GM18519 (cell line): Measurements from ENCODE around the gene PHLDA1.

Experiments
- ATAC-seq: cut with Tn5 transposase; IDR thresholded peaks from one replicate; pipeline ENCODE4 v1.9.1; 2021; ENCODE audit warnings: mild to moderate bottlenecking, moderate library complexity; ENCODE audit not compliant: unreplicated experiment, low FRiP score

The PHLDA1 gene

DNA sequence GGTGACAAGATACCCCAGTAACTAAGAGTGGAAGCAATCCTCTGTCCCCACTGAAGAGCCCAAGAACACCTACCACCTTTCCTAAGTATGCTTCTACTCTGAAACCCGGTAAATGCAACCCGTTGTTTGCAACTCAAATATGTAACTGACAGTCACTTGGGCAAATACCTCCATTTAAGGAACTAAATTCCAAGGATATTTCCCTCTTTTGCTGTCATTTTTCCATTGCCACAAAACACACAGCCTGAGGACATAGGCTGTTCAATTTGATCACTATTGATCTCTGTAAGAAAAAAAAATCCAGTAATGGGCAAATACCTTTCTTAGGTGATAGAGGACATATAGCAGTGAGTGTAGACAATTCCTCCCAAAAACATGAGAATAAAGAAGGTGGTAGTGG, 6.6 kb upstream of the PHLDA1 start:
- ATAC-seq, result no peak

DNA sequence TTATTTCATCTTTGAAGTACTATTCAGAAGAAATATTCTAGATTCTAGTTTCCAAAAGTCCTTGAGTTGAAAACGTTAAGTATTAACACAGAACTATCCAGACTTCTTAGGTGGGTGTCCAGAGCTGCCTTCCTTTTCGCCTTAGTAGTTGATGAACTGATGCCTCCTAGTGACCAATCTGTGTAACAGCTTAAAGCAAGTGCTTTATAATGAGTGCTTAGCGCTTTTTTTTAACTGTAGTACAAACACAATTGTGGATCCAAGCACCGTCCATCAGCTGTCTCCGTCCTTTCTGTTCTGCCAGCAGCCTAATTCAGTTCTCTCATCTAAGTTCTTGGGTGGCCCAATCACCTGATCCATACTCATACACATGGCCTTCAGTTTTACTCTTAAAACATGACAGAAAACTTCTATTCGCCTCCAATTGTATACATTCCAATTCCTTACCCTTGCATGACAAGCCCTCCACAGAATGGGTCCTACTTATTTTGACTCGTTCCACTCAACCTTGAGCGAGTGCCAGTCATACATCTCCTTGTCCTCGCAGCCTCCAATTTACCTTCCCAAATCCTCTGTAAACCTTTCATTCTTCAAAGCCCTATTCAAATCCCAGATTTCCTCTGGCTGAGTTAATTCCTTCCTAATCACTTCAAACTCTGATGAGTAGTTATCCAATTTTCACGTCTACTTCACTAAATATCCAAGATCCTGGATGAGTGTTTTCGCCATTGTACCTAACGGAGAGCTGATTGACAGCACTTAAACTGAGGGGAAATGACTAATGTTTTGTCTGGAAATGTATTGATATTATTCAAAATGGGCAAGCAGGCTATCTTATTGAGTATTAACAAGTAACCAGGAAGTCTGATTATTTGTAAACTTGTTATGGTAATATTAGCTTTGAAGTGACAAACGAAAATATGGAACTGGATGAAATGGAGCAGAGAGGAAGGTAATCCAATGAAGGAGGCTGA, 5.8 kb upstream of the PHLDA1 start:
- peak; percentile 64 for ATAC-seq

DNA sequence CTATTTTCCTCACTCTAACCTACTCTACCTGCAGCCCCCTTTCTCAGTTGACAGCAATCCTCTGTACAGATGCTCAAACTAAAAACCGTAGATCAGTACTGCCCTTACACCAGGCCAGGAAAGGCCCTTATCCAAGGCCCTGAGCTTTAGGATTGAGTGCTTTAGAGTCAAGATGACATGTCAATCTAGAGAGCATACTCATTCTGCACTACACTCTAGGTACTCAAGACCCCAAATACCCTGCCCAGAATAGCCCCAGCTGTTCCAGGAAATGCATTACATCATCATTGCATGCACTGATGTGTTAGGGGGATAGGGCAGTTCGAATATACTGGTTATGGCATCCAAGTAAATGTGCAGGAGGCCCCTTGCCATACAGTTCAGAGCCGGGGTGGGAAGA, 3.5 kb upstream of the PHLDA1 start:
- no peak for ATAC-seq

DNA sequence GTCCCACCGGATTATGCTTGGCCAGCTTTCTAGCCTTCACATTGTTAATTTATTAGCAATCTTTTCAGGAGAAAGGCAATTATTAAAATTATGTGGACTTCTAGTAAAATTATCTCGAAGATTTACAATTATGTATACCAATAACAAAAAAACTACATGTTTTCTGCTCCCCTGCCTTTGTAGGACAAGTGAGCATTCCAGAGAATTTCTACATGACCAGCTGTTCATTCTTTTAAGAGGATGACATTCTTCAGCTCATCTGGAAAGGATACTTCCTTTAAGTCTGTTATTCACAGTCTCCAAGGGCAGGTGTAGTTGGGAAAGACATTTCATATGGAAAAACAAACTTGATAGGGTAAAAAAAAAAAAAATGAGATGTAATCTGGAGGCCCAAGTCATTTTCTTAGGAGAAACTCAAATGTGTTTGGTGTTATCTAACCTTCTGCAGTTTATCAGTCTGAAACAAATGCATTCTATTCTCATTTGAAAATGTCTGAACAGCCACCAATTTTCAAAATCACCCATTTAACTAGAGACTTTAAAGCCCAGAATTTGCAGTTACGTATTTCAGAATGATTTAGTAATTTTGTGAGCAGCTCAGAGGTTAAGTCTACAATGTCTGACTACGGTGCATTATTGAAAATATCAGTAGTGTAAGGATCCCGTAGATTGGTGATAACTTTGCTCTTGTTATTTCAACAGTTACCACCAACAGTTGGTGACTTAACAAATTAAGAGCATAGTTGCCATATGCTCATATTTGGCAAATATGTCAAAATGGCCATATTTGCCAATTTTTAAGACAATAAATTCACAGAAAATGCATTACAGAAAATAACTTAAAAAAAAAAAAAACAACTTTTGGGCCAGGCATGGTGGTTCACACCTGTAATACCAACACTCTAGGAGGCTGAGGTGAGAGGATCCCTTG, 1.8 kb upstream of the PHLDA1 start:
- no peak for ATAC-seq

DNA sequence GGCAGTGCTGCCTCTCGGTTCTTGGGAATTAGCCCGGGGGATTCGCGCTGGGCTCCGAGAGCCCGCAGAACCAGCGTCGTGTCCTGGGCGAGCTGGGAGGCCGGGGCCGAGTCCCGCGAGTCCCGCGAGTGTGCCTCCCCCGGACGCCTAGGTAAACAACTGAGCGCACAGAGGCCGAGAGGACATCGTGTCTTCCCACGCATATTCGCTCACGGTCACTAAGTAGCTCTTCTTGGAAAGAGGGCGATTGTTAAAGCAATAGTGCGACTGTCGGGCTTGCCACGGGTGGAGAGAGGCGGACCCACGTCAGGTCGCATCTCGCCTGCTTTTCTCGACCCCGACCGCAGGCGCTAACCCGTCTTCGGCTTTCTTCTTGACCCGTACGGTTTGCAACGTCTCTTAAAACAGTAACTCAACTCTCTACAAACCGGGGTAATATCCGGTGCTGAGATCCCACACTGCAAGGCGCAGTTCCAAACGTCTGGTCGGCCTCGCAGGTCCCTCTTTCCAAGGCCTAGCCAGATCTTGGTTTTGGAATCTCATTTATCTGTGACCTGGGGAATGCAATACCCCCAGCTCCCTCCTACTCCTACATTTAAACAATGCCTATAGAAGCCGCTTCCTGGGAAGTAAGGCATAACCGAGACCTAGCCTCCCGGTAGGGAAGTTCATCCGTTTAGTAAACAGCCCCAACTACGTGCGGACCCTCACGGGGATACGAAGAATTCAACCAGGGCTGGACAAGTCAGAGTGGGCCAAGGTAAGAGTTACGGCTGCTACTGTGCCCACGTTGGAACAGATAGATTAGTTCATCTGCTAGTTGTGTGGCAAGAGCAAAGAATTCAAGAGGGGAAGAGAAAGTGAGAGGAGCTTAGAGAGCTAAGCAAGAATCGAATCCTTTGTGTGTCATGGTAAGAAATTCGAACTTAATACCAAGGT, 736 bp upstream of the PHLDA1 start:
- ATAC-seq, result peak; percentile 19

DNA sequence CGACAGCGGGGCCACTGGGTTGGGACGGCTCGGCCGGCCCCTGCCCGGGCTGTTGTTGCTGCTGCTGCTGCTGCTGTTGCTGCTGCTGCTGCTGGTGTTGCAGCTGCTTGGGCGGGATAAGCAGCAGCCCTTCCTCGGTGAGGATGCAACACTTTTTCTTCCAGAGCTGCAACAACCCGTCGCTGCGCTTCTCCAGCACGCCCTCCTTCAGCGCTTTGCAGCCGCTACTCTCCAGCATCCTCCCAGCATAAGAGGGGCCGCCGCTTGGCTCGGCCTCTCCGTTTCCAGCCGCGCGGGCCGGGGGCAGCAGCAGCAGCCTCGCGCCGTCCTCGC, 529 bp downstream of the PHLDA1 start:
- ATAC-seq, result peak; percentile 21

DNA sequence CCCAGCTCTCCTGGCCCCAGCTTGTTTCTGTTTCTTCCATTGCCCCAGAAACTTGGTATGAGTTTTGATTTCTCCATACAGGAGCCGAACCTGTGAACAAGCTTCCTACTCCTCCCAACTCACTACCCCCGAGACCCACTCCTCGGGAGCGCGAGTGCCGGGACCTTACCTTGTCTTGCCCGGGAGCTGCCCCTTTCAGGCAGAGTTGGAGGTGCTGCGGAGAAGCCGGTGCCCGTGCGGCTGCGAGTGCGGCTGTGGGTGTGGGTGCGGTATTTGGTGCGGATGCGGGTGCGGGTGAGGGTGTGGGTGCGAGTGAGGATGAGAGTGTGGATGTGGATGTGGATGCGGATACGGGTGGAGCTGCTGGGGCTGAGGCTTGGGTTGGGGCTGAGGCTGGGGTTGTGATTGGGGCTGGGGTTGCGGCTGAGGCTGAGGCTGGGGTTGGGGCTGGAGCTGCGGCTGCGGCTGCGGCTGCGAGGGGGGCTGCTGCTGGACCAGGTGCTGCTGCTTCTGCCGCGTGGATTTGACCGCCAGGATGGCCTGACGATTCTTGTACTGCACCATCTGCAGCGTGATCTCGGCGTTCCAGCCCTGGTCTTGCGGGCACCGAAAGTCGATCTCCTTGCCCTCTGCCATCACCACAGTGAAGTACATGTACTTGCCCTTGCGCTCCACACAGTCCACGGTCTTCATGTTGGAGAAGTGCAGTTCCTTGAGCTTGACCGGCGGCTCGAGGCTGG, 1.1 kb downstream of the PHLDA1 start:
- no peak for ATAC-seq

DNA sequence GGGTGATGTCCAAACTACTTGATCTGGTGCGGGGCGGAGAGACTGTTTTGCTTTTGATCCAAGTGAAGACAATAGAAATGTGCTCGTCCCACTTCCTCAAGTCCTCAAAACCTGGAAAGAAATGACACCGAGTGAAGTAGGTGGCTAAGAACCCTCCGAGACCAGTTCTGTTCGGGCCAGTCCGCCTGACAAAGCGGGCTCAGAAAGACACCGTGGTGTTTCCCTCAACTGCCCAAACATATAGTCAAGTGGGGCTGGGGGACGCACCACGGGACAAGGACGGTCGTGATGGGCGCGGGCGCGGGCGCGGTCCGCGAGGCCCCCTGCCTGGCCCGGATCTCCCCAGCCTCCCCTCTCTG, 1.6 kb downstream of the PHLDA1 start:
- no peak for ATAC-seq

DNA sequence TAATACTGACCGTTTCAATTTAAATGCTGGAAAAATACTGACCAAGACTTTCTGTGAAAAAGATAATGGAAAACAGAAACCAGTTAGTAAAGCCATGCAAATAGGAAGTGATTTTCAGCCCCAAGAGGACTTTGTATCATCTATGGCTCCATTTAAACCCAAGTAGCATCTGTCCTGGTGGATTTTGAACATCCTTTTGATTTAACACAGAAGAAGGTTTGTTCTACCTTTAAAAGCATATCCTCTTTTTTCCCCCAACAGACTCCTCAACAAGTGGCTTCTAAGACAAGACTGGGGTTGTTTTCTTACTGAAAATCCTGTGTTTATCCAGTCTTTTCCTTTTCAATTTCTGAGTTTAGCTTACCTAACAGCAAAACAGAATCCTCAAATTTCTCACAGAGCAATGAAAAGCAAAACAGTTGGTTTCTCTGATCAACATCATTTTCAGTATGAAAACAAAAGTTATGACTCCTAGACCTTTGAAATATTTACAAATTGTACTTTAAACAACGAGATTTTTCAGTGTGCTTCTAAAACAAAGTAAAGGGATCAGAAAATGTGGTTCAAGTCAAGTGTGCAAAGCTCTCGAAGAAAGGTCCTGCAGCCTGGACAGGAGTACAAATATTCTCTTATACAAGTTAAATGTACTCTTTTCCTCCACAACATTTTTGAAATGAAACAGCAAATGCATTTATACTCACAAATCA, 2.9 kb downstream of the PHLDA1 start:
- no peak for ATAC-seq

DNA sequence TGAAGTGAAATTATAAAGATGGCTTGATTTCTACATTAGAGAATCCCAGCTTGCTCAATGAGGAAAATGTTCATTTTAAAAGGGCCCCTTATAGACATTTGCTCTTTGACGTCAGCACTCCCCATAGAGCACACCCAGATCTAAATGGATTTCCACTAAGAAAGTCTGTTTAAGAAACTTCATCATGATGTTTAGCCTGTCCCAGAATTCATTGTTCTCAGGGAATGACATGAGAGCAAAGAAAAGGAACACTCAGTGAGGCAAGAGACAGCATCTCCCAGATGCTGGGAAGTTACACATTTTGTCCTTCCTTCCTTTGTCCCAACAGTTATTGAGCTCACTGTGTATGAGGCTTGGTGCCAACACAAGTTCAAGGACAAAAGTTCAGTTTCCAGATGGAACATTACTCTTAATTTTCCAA, 4.9 kb downstream of the PHLDA1 start:
- ATAC-seq, result no peak

DNA sequence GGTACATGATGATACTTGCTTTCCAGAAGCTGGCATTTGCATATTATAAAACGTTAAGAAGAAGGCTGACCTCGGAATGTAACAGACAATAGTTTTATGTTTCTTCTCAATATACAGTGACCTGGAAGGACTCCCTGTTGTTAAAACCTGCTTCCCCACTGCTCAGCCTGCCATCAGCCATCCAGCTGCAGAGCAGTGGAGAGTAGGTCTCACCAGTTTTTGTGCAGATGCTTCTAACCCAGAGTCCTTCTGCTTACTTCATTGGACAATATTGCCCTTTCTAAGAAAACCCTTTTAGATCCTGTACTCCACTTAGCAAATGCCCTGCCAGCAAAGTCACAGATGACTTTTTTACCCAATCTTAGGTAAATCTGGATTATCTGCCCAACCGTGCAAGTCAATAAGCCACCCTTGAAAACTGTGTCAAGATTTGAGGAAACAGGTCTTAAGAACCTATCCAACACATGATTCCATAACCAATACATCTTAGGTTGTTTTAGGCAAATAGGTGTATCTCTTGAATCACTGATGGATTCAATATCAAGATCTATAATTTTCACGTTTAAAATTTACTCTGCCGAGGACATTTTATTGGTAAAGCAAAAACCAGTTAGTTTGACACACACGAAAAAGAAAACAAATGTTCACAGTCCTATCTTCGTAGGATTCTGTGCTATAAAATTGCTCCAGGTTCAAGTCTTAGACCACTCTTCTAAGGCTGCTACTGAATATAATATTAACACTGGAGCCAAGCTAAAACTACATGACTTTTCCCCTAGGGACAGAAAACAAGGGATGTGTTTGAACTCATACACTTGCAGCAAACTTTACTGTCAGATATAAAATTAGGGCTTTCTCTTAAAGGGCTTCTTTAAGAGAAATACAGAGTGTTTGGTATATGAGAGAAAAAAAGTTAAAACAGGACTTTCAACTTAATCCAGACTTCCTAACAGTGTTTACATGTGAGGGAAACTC, 5.7 kb downstream of the PHLDA1 start:
- ATAC-seq, result no peak

DNA sequence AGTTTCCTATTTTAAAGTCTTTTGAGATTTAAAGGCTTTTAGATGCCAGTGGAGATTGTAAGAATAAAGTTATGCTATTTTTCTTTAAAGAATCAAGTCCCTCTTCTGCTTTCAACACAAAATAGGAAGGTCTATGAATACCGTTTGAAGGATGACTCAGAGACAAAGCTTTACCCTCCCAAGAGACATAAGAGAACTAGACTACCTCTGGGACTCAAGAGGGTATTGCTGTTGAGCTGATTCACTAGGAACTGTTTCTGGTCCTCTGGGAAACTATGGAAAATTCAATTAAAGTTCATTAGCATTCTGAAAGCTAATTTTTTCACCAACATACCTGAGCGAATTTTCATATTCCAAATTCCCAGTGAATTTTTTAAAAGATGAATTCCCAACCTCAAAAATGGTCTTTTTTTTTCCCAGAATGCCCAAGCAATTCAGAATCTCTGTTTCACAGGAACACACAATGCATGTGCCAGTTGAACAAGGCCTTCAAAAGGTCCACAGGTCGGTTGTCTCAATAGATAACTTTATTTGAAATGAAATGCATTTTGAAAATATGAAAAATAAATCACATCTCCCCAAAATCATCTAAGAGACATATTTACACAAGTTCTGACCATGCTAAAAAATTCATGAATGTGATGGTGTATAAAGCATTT, 6.5 kb downstream of the PHLDA1 start:
- no peak for ATAC-seq

DNA sequence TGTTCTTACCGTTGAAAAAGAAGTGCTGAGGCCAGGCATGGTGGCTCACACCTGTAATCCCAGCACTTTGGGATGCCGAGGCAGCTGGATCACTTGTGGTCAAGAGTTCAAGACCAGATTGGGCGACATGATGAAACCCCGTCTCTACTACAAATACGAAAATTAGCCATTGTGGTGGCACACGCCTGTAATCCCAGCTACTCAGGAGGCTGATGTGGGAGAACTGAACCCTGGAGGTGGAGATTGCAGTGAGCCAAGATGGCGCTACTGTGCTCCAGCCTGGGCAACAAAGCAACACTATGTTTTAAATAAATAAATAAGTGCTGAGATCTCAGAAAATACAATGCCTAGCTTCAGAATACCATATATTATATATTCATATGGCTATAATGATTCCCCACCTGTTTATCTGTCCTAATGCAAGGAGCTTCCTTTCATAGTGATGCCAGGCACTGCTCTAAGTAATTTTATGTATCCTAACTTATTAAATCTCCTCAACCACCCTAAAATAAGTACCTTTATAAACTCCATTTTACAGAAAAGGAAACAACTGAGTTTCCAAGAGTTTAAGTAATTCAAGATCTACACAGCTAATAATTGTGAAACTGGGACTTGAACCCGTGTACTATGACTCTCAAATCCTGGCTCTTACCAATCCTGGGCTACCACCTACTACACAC, 7.3 kb downstream of the PHLDA1 start:
- ATAC-seq, result no peak

DNA sequence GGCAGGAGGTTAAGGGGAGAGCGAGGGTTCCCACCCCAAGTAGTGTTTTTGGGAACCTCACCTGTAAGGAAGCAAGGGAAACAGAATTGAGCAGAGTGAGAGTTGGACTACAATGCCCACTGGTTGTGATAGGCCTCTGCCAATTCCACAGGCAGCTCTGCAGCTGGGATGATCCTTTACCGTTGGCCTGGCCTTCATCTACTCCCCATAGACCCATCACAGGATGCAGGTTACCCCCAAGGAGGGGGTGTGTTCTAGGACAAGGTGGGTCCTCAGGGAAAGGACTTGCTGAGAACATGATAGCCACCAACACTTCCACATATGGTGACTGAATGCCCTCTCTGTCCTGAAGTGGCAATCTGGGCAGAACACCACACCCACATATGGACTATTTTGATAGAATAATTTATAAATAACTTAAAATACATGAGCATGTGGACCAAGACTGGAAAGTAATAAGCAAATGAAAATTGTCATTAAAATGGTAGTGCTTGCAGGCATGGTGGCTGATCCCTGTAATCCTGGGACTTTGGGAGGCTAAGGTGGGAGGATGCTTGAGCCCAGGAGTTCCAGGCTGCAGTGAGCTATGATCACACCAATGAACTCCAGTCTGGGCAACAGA, 8.4 kb downstream of the PHLDA1 start:
- ATAC-seq, result no peak

DNA sequence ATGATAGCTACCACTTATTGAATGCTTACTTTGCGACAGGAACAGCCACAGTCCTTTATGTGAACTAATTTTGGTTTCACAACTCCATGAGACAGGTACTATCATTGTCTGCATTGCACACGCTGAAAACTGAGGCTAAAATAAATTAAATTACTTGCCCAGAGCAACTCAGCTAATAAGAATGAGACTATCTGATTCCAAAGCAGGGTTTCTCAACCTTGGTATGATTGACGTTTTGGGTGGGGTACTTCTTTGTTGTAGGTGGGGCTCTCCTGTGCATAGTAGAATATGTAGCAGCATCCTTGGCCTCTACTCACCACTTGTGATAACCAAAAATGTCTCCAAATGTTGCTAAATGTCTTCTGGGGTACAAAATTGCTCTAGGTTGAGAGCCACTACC, 9.1 kb downstream of the PHLDA1 start:
- ATAC-seq, result no peak
